HL-60 (cell line): ENCODE data around the gene UGCG.

Source experiments
- DNase-seq, 2 experiments: peaks; one replicate each; pipeline ENCODE4 v3.0.0-alpha.2; 2010 to 2020; ENCODE audit warnings: low read depth in 1 of 2, low spot score in 1 of 2
- H3K27ac ChIP-seq: fragments of 250-450 bp; sonication (Bioruptor Pico); replicated peaks from 2 replicates; pipeline ENCODE4 v1.5.1; 2020; ENCODE audit warnings: mild to moderate bottlenecking, moderate library complexity
- H3K27me3 ChIP-seq: fragments of 250-450 bp; sonication (Bioruptor Pico); 2 replicates; pipeline ENCODE4 v1.5.1; 2021; ENCODE audit warnings: mild to moderate bottlenecking, moderate library complexity; ENCODE audit not compliant: insufficient read depth, poor library complexity, severe bottlenecking
- H3K4me3 ChIP-seq: replicated peaks from 2 replicates; pipeline ENCODE4 v1.5.1; 2011; ENCODE audit warnings: mild to moderate bottlenecking, control low read depth, low read length; ENCODE audit not compliant: insufficient read depth
- CTCF ChIP-seq: IDR thresholded peaks from one replicate; pipeline ENCODE4 v1.5.1; 2011; ENCODE audit warnings: low read length, control low read depth, inconsistent platforms; ENCODE audit not compliant: insufficient read depth
- GABPA ChIP-seq: IDR thresholded peaks from 2 replicates; pipeline ENCODE4 v1.6.1; 2012; ENCODE audit warnings: low read depth
- POLR2AphosphoS5 ChIP-seq: IDR thresholded peaks from 2 replicates; pipeline ENCODE4 v1.6.1; 2012; ENCODE audit warnings: low read depth
- REST ChIP-seq: IDR thresholded peaks from 2 replicates; pipeline ENCODE4 v1.6.1; 2012; ENCODE audit warnings: low read depth; ENCODE audit not compliant: insufficient replicate concordance
- SPI1 ChIP-seq: IDR thresholded peaks from 2 replicates; pipeline ENCODE4 v1.6.1; 2012; ENCODE audit warnings: low read depth, mild to moderate bottlenecking, borderline replicate concordance

UGCG gene

GRCh38 chr9:111966124-111966723, 69.6 kb downstream of the UGCG start:
- Histone ChIP-seq H3K4me3 (no peak overlapping the region), H3K27ac (no peak overlapping the region), H3K27me3 (no peaks in the 10 kb centered on the region)
- DNase-seq = no peak
- TF ChIP-seq CTCF = no peak
- no peak for TF ChIP-seq POLR2AphosphoS5
- TF ChIP-seq GABPA = no peak
- TF ChIP-seq REST = no peak
- TF ChIP-seq SPI1 = no peak

- Histone ChIP-seq H3K27ac (no peak overlapping the region), H3K27me3 (no peaks in the 10 kb centered on the region), H3K4me3 (no peak overlapping the region)
- no peak for TF ChIP-seq GABPA
- TF ChIP-seq CTCF = no peak
- TF ChIP-seq POLR2AphosphoS5 = no peak
- TF ChIP-seq REST = no peak
- no peak for TF ChIP-seq SPI1
- no peak for DNase-seq
Observed at GRCh38 chr9:111966861-111967291, 70.3 kb downstream of the UGCG start.

- Histone ChIP-seq H3K27ac (no peak overlapping the region), H3K4me3 (no peak overlapping the region), H3K27me3 (no peaks in the 10 kb centered on the region)
- DNase-seq = no peak
- no peak for TF ChIP-seq REST
- no peak for TF ChIP-seq CTCF
- TF ChIP-seq GABPA = no peak
Observed at GRCh38 chr9:111967621-111968020, 71.0 kb downstream of the UGCG start.
